Endodermal cell (in vitro differentiated cells): ENCODE data around the gene ARHGAP5. TPM values are rescaled to one million over a fixed set of nuclear protein-coding genes. Genes with fewer than 3 reads are reported as not detected.

Experiments used
- DNase-seq: peaks from one replicate; pipeline ENCODE4 v3.0.0-alpha.2; 2017
- H3K27ac ChIP-seq: 2 replicates; pipeline ENCODE4 v1.5.1; 2013; ENCODE audit warnings: mild to moderate bottlenecking, low read depth, low read length, moderate library complexity
- H3K27me3 ChIP-seq: 2 replicates; pipeline ENCODE4 v1.6.1; 2013; ENCODE audit warnings: mild to moderate bottlenecking, low read length, moderate library complexity; ENCODE audit not compliant: insufficient read depth, control insufficient read depth, poor library complexity, severe bottlenecking
- H3K36me3 ChIP-seq: 2 replicates; pipeline ENCODE4 v1.7.0; 2013; ENCODE audit warnings: mild to moderate bottlenecking, low read length, moderate library complexity; ENCODE audit not compliant: control insufficient read depth, insufficient read depth
- H3K4me1 ChIP-seq: one replicate; pipeline ENCODE4 v1.7.0; 2013; ENCODE audit warnings: low read length; ENCODE audit not compliant: control insufficient read depth, insufficient read depth
- H3K4me3 ChIP-seq: 2 replicates; pipeline ENCODE4 v1.5.1; 2013; ENCODE audit warnings: mild to moderate bottlenecking, low read length, moderate library complexity
- H3K9ac ChIP-seq: 2 replicates; pipeline ENCODE4 v1.6.1; 2013; ENCODE audit warnings: mild to moderate bottlenecking, low read length, moderate library complexity; ENCODE audit not compliant: poor library complexity, severe bottlenecking; ENCODE audit errors: extremely low read depth
- H3K9me3 ChIP-seq: 2 replicates; pipeline ENCODE4 v1.6.1; 2013; ENCODE audit warnings: mild to moderate bottlenecking, low read length, moderate library complexity; ENCODE audit not compliant: control insufficient read depth
- H3K27ac Mint-ChIP-seq: 2 replicates; pipeline ENCODE4 v1.8.0; 2020; ENCODE audit warnings: mixed read lengths
- H3K27me3 Mint-ChIP-seq: 2 replicates; pipeline ENCODE4 v1.8.0; 2021; ENCODE audit warnings: mild to moderate bottlenecking, mixed read lengths; ENCODE audit not compliant: insufficient read depth
- H3K36me3 Mint-ChIP-seq: 2 replicates; pipeline ENCODE4 v1.8.0; 2020; ENCODE audit warnings: low read depth, mixed read lengths
- H3K4me1 Mint-ChIP-seq: 2 replicates; pipeline ENCODE4 v1.8.0; 2020; ENCODE audit warnings: mixed read lengths
- H3K4me3 Mint-ChIP-seq: 2 replicates; pipeline ENCODE4 v1.8.0; 2020; ENCODE audit warnings: mild to moderate bottlenecking, moderate library complexity, mixed read lengths
- H3K9me3 Mint-ChIP-seq: 2 replicates; pipeline ENCODE4 v1.8.0; 2020; ENCODE audit warnings: mild to moderate bottlenecking, mixed read lengths
- CTCF ChIP-seq: fragments of 200-600 bp; sonication (generic); conservative IDR thresholded peaks from 2 replicates; pipeline ENCODE4 v1.5.0; 2021; ENCODE audit warnings: antibody characterized with exemption, mild to moderate bottlenecking
- WGBS, 2 experiments: methylation state at CpG; one replicate each; pipeline versions ENCODE4 v1.1.5 to v1.1.7; 2013; ENCODE audit warnings: missing lambda C conversion rate in 2 of 2, mixed read lengths in 1 of 2; ENCODE audit not compliant: insufficient coverage in 1 of 2, insufficient read length in 1 of 2; 5-methylcytosine and 5-hydroxymethylcytosine counted together
- total RNA-seq, 2 donors: library from RNA; stranded (reverse); fragmentation: NEBNext Ultra II Directional in 1 of 2; extraction: Animal tissue kit (Norgen Biotek cat#: 25700) in 1 of 2; gene quantifications; 2 replicates in 1 of 2; 3 replicates in 1 of 2; pipeline ENCODE4 v1.2.1, GENCODE V29; 2021

Gene ARHGAP5
- total RNA-seq, 2 donors from 2014 or later, result 122 to 133 TPM

GRCh38 chr14:32090686-32091085 lies 13.6 kb downstream of the ARHGAP5 start:
- TF ChIP-seq CTCF, result no peak
- no peaks in the 10 kb centered on the region for H3K4me1 ChIP-seq
- H3K9me3 ChIP-seq, result no peaks in the 10 kb centered on the region
- no peak for DNase-seq
- Mint-ChIP-seq H3K27me3 (no peaks in the 10 kb centered on the region), H3K27ac (no peak overlapping the region), H3K4me1 (peaks cover 30% of the 10 kb centered on the region), H3K4me3 (no peak overlapping the region), H3K36me3 (peaks cover 42% of the 10 kb centered on the region), H3K9me3 (no peaks in the 10 kb centered on the region)
- H3K9ac ChIP-seq, result no peak overlapping the region
- H3K27me3 ChIP-seq, result no peaks in the 10 kb centered on the region
- no peak overlapping the region for H3K4me3 ChIP-seq
- peaks cover 57% of the 10 kb centered on the region for H3K36me3 ChIP-seq
- WGBS, 2 experiments, result 92 to 94% methylated on average over 5 to 6 of the region's 6 CpGs
- H3K27ac ChIP-seq, result no peak overlapping the region

GRCh38 chr14:32099473-32099872 lies 22.4 kb downstream of the ARHGAP5 start:
- no peak for TF ChIP-seq CTCF
- Histone ChIP-seq H3K4me3 (no peak overlapping the region), H3K4me1 (peaks cover 2% of the 10 kb centered on the region), H3K36me3 (peaks cover 71% of the 10 kb centered on the region), H3K9ac (no peak overlapping the region), H3K9me3 (no peaks in the 10 kb centered on the region), H3K27me3 (no peaks in the 10 kb centered on the region), H3K27ac (no peak overlapping the region)
- no peaks in the 10 kb centered on the region for H3K9me3 Mint-ChIP-seq
- H3K27me3 Mint-ChIP-seq, result no peaks in the 10 kb centered on the region
- 93% methylated on average over 2 of the region's 2 CpGs; no CpG with 5 or more reads in 1 of the 2 experiments for WGBS, 2 experiments
- peaks cover 32% of the 10 kb centered on the region for H3K36me3 Mint-ChIP-seq
- no peak for DNase-seq
- no peak overlapping the region for H3K27ac Mint-ChIP-seq
- H3K4me3 Mint-ChIP-seq, result no peak overlapping the region
- H3K4me1 Mint-ChIP-seq, result peaks cover 9% of the 10 kb centered on the region

- no peak overlapping the region for H3K27ac ChIP-seq
- no peaks in the 10 kb centered on the region for H3K27me3 ChIP-seq
- DNase-seq, result no peak
- H3K4me1 Mint-ChIP-seq, result peaks cover 8% of the 10 kb centered on the region
- no peak for TF ChIP-seq CTCF
- H3K9me3 ChIP-seq, result no peaks in the 10 kb centered on the region
- H3K36me3 ChIP-seq, result peaks cover 70% of the 10 kb centered on the region
- no peak overlapping the region for H3K27ac Mint-ChIP-seq
- peaks cover 31% of the 10 kb centered on the region for H3K36me3 Mint-ChIP-seq
- no peaks in the 10 kb centered on the region for H3K27me3 Mint-ChIP-seq
- H3K4me3 Mint-ChIP-seq, result no peak overlapping the region
- no peaks in the 10 kb centered on the region for H3K9me3 Mint-ChIP-seq
- no peak overlapping the region for H3K4me3 ChIP-seq
- peaks cover 2% of the 10 kb centered on the region for H3K4me1 ChIP-seq
- H3K9ac ChIP-seq, result no peak overlapping the region
- WGBS, 2 experiments, result 94 to 96% methylated on average over 2 to 4 of the region's 5 CpGs
Measured at GRCh38 chr14:32100175-32100574, 23.1 kb downstream of the ARHGAP5 start.
